ENCODE results near the gene ABAT.

Gene ABAT

DNA sequence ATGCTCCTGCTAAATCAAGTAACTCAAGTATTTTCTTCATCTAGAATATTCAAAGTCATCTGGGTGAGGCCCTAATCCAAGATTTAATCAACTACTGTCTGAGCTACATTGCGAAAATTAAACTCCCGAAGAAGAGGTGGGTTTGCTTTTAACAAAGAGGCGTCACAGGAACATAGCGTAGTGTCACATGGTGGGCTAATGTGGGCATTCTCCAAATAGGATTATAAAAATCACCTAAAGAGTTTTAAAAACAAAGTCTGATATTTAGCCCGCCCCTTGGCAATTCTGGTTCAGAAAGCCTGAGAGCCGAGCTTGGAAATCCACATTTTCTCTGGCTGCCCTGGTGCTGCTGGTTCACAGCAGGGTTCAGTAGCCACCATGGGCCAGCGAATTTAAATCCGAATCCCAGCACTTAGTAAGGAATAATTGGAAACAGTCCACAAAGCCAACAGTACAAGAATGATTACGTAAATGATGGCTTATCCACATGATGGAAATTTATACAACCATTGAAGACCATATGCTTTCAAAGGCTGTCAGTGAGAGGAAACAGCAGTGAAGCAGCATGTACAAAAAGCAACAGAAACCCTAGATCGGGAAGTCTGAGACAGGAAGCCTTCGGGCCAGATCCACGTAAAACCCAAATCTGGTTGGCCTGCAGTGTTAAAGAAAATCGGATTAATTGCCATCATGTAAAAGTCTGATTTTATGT lies 132.0 kb downstream of the ABAT start:
- TF ChIP-seq, protein P1, sequence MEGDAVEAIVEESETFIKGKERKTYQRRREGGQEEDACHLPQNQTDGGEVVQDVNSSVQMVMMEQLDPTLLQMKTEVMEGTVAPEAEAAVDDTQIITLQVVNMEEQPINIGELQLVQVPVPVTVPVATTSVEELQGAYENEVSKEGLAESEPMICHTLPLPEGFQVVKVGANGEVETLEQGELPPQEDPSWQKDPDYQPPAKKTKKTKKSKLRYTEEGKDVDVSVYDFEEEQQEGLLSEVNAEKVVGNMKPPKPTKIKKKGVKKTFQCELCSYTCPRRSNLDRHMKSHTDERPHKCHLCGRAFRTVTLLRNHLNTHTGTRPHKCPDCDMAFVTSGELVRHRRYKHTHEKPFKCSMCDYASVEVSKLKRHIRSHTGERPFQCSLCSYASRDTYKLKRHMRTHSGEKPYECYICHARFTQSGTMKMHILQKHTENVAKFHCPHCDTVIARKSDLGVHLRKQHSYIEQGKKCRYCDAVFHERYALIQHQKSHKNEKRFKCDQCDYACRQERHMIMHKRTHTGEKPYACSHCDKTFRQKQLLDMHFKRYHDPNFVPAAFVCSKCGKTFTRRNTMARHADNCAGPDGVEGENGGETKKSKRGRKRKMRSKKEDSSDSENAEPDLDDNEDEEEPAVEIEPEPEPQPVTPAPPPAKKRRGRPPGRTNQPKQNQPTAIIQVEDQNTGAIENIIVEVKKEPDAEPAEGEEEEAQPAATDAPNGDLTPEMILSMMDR (IDR thresholded peaks at IDR 0.05; ENCODE audit: borderline replicate concordance, control extremely low read depth, extremely low read depth, insufficient read depth, missing control alignments): no peak
- in situ Hi-C loops (cut with MboI; ENCODE audit: low sequenced_read_pairs, unreplicated experiment): no loop called here
- no peak for DNase-seq (ENCODE audit: low spot score)

GRCh38 chr16:8807189-8807588 lies 132.8 kb downstream of the ABAT start:
- no peak for DNase-seq (ENCODE audit: low spot score)
- TF ChIP-seq, protein P1 (IDR thresholded peaks at IDR 0.05; ENCODE audit: borderline replicate concordance, control extremely low read depth, extremely low read depth, insufficient read depth, missing control alignments): no peak

DNA sequence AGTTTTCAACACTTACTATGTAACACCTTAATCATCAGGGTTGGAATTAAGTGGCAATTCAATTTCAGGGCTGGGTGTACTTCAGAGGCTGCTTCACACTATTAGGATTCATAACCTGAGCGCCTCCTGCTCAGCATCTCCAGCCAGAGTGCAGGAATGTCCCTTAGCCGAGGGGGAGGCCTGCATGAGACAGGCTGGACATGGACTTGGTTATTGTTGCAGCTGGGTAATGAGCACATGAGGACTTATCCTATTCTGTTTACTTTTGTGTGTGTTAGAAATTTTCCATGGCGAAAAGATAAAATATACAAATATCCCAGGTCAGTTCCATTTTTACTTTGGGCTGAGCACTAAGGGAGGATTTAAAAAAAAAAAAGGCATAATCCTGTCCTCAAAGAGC lies 133.6 kb downstream of the ABAT start:
- in situ Hi-C loops (cut with MboI; ENCODE audit: low sequenced_read_pairs, unreplicated experiment): no loop called here
- no peak for DNase-seq (ENCODE audit: low spot score)
- TF ChIP-seq, protein P1 (IDR thresholded peaks at IDR 0.05; ENCODE audit: borderline replicate concordance, control extremely low read depth, extremely low read depth, insufficient read depth, missing control alignments): no peak

More at GRCh38 chr16:8807189-8807588, 132.8 kb downstream of the ABAT start:
- in situ Hi-C loops (cut with MboI; ENCODE audit: low sequenced_read_pairs, unreplicated experiment): no loop called here

GRCh38 chr16:8808613-8809353 lies 134.4 kb downstream of the ABAT start:
- in situ Hi-C loops (cut with MboI; ENCODE audit: low sequenced_read_pairs, unreplicated experiment): no loop called here
- DNase-seq (ENCODE audit: low spot score): no peak
- TF ChIP-seq, protein P1 (IDR thresholded peaks at IDR 0.05; ENCODE audit: borderline replicate concordance, control extremely low read depth, extremely low read depth, insufficient read depth, missing control alignments): no peak

DNA sequence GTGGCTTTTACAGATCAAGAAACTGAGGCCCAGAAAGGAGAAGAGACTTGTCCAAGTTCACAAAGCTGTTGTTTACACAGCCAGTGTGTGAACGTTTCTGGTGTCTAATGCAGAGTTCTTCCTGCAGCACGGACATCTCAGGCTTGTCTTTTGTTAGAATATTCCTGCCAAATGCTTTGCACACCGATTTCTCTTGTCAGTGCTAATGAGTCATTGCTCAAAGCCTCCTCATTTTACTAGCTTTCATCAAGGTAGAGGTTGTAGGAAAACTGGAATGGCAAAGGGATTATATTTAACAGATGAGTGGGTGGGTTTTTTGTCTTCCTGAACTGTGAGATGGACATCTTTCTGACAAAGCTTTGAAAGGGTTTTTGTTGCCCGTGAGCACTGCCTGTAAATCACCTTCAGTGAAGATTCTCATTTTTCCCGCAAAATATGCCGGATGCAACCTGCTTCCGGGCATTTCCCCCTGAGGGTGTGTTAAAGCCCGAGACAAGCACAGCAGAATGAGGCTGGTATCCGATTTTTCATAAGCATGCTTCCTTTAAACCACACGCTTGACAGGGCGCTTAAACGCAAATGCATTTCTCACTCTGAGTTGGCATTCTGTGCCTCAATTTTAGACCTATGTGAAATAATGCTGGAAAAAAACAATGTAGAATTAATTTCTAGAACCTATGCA lies 137.9 kb downstream of the ABAT start:
- DNase-seq (ENCODE audit: low spot score): no peak
- in situ Hi-C loops (cut with MboI; ENCODE audit: low sequenced_read_pairs, unreplicated experiment): no loop called here
- TF ChIP-seq, protein P1 (IDR thresholded peaks at IDR 0.05; ENCODE audit: borderline replicate concordance, control extremely low read depth, extremely low read depth, insufficient read depth, missing control alignments): no peak

- in situ Hi-C loops (cut with MboI; ENCODE audit: low sequenced_read_pairs, unreplicated experiment): no loop called here
- TF ChIP-seq, protein P1 (IDR thresholded peaks at IDR 0.05; ENCODE audit: borderline replicate concordance, control extremely low read depth, extremely low read depth, insufficient read depth, missing control alignments): no peak
These were observed 139.8 kb downstream of the ABAT start for GRCh38 chr16:8814095-8814806.

More at GRCh38 chr16:8814095-8814806, 139.8 kb downstream of the ABAT start:
- no peak for DNase-seq (ENCODE audit: low spot score)

Measured in GM13976 (cell line).